Measurements from ENCODE around the gene TUBA1C.
A peak's percentile ranks its signal among the peaks of the same experiment; 100 is the strongest.

DNA sequence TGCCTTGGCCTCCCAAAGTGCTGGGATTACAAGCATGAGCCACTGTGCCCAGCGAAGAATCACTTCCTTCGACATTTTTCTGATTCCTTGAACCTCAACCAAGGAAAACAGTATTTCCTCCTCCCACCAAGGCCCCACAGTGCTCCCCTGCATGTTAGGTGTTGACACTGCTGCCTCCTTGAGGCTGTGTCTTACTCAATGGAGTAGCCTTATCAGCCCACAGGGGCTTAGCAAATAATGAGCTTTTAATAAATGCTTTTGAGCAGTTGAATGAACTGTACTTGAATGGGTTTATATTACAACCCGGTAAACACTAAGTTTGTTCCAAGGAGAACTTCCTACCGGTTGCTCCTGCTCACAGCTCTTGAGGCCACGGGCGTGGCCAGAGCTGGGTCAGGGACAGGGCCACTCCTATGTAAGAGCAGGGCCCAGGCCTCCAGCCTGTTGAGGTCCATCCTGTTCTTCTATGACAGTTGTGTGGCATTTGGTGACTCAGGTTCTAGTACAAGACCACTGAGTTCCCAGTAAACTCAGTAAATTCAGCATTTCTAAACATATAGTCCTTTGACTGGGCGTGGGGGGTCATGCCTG is 39.2 kb upstream of the TUBA1C start:
- no peak for TF ChIP-seq EZH2 (IDR thresholded peaks at IDR 0.05; ENCODE audit: low read length)
- TF ChIP-seq, protein P1, sequence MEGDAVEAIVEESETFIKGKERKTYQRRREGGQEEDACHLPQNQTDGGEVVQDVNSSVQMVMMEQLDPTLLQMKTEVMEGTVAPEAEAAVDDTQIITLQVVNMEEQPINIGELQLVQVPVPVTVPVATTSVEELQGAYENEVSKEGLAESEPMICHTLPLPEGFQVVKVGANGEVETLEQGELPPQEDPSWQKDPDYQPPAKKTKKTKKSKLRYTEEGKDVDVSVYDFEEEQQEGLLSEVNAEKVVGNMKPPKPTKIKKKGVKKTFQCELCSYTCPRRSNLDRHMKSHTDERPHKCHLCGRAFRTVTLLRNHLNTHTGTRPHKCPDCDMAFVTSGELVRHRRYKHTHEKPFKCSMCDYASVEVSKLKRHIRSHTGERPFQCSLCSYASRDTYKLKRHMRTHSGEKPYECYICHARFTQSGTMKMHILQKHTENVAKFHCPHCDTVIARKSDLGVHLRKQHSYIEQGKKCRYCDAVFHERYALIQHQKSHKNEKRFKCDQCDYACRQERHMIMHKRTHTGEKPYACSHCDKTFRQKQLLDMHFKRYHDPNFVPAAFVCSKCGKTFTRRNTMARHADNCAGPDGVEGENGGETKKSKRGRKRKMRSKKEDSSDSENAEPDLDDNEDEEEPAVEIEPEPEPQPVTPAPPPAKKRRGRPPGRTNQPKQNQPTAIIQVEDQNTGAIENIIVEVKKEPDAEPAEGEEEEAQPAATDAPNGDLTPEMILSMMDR (optimal IDR thresholded peaks at IDR 0.05 in 1 of 3, IDR thresholded peaks at IDR 0.05 in 1 of 3, conservative IDR thresholded peaks at IDR 0.05 in 1 of 3; ENCODE audit: extremely low read depth in 1 of 3, insufficient read depth in 2 of 3, low read length in 3 of 3): peak in 1 of 3 experiments; percentile 25
